ENCODE measurements around the gene PRPH2.

GRCh38 chr6:42745640-42746462 lies 23.5 kb upstream of the PRPH2 start, which contains the start of gene TBCC:
- peak; percentile 91 for TF ChIP-seq POLR2AphosphoS5 (IDR thresholded peaks at IDR 0.05; ENCODE audit: insufficient read depth, low read depth, low read length)
- TF ChIP-seq, protein P1, sequence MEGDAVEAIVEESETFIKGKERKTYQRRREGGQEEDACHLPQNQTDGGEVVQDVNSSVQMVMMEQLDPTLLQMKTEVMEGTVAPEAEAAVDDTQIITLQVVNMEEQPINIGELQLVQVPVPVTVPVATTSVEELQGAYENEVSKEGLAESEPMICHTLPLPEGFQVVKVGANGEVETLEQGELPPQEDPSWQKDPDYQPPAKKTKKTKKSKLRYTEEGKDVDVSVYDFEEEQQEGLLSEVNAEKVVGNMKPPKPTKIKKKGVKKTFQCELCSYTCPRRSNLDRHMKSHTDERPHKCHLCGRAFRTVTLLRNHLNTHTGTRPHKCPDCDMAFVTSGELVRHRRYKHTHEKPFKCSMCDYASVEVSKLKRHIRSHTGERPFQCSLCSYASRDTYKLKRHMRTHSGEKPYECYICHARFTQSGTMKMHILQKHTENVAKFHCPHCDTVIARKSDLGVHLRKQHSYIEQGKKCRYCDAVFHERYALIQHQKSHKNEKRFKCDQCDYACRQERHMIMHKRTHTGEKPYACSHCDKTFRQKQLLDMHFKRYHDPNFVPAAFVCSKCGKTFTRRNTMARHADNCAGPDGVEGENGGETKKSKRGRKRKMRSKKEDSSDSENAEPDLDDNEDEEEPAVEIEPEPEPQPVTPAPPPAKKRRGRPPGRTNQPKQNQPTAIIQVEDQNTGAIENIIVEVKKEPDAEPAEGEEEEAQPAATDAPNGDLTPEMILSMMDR (IDR thresholded peaks at IDR 0.05; ENCODE audit: extremely low read depth in 1 of 2, insufficient read depth in 1 of 2, low read depth in 1 of 2, low read length in 2 of 2), result no peak
- TF ChIP-seq EZH2 (IDR thresholded peaks at IDR 0.05; ENCODE audit: borderline replicate concordance, low read depth, low read length, severe bottlenecking), result no peak
- peak; percentile 97 for TF ChIP-seq POLR2A (IDR thresholded peaks at IDR 0.05; ENCODE audit: low read depth, low read length)

All from endothelial cell of umbilical vein (primary cell).